ENCODE results near the gene EFNA2.

The EFNA2 gene

GRCh38 chr19:1308718-1309117 lies 23.0 kb downstream of the EFNA2 start:
- no peak overlapping the region for H3K4me3 ChIP-seq (ENCODE audit: low read depth, low read length)
- no peak for DNase-seq (ENCODE audit: low read depth)
- TF ChIP-seq, protein P1, sequence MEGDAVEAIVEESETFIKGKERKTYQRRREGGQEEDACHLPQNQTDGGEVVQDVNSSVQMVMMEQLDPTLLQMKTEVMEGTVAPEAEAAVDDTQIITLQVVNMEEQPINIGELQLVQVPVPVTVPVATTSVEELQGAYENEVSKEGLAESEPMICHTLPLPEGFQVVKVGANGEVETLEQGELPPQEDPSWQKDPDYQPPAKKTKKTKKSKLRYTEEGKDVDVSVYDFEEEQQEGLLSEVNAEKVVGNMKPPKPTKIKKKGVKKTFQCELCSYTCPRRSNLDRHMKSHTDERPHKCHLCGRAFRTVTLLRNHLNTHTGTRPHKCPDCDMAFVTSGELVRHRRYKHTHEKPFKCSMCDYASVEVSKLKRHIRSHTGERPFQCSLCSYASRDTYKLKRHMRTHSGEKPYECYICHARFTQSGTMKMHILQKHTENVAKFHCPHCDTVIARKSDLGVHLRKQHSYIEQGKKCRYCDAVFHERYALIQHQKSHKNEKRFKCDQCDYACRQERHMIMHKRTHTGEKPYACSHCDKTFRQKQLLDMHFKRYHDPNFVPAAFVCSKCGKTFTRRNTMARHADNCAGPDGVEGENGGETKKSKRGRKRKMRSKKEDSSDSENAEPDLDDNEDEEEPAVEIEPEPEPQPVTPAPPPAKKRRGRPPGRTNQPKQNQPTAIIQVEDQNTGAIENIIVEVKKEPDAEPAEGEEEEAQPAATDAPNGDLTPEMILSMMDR (IDR thresholded peaks at IDR 0.05; ENCODE audit: insufficient read depth, low read depth, low read length, missing control alignments), result no peak

DNA sequence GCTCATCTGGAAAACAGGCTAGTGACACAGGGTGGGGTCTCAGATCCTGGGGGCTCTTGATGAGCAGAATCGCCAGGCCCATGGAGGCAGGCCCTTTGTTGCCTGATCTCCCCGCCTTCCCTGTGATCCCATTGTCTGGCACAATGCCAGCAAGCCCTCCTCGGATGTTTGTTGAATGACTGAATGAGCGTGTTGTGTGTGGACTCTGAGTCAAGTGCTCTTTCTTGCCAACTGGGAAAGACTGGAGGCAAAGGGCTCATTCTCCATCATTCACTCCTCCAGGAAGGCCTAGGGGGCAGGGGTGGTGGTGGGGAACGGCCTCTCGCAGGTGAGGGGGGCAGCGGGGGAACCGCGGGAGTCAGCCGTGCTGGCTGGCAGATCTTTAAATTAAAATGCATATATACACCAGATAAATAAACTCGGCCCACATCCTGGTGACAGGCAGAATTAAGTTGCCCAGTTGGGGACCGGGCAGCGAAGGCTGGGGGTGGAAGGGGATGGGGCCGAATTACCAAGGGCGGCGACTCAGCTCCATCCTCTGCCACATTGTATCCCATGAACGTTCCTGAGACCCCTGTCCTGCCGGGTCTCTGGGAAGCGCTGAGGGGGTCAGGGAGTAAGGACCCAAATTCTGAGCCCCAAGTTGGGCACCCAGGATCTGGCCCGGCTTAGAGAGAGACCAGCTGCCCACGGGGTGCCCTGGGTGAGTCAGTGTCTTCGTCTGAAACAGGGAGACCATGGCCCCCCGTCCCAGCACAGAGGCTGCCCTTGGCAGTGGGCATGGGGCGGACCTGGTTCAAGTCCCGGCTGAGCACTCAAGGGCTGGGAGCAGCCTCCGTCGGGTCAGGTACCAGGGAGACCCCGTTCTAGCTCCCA lies 24.5 kb downstream of the EFNA2 start:
- no peak for DNase-seq (ENCODE audit: low read depth)
- H3K4me3 ChIP-seq (ENCODE audit: low read depth, low read length), result no peak overlapping the region
- TF ChIP-seq, protein P1 (IDR thresholded peaks at IDR 0.05; ENCODE audit: insufficient read depth, low read depth, low read length, missing control alignments), result no peak

- H3K4me3 ChIP-seq (ENCODE audit: low read depth, low read length), result no peak overlapping the region
- TF ChIP-seq, protein P1 (IDR thresholded peaks at IDR 0.05; ENCODE audit: insufficient read depth, low read depth, low read length, missing control alignments), result no peak
- no peak for DNase-seq (ENCODE audit: low read depth)
Measured at GRCh38 chr19:1310853-1311180, 25.1 kb downstream of the EFNA2 start.

GRCh38 chr19:1311543-1312091 lies 25.9 kb downstream of the EFNA2 start:
- no peak overlapping the region for H3K4me3 ChIP-seq (ENCODE audit: low read depth, low read length)
- DNase-seq (ENCODE audit: low read depth), result no peak
- TF ChIP-seq, protein P1 (IDR thresholded peaks at IDR 0.05; ENCODE audit: insufficient read depth, low read depth, low read length, missing control alignments), result no peak

- TF ChIP-seq, protein P1 (IDR thresholded peaks at IDR 0.05; ENCODE audit: insufficient read depth, low read depth, low read length, missing control alignments), result no peak
- H3K4me3 ChIP-seq (ENCODE audit: low read depth, low read length), result no peak overlapping the region
- DNase-seq (ENCODE audit: low read depth), result no peak
Measured at GRCh38 chr19:1312767-1313694, 27.4 kb downstream of the EFNA2 start.

- no peak for DNase-seq (ENCODE audit: low read depth)
- H3K4me3 ChIP-seq (ENCODE audit: low read depth, low read length), result no peak overlapping the region
- TF ChIP-seq, protein P1 (IDR thresholded peaks at IDR 0.05; ENCODE audit: insufficient read depth, low read depth, low read length, missing control alignments), result no peak
Measured at GRCh38 chr19:1313695-1314613, 28.3 kb downstream of the EFNA2 start.
